NCI-H2029 treated with DMSO at 0.1 percent for 48 hours (cell line): Measurements from ENCODE around the gene WWP2.

Experiments
- DNase-seq: peaks from one replicate; lab custom pipeline; 2025; lab: John Stamatoyannopoulos, UW

WWP2 gene

GRCh38 chr16:69927056-69927757 lies 165.1 kb downstream of the WWP2 start:
- no peak for DNase-seq

GRCh38 chr16:69928856-69929400 lies 166.8 kb downstream of the WWP2 start:
- DNase-seq = no peak

- DNase-seq = no peak
Observed at GRCh38 chr16:69929480-69929879, 167.3 kb downstream of the WWP2 start.

GRCh38 chr16:69930117-69930776 lies 168.1 kb downstream of the WWP2 start:
- DNase-seq = no peak

- DNase-seq = no peak
Observed at GRCh38 chr16:69931631-69932030, 169.5 kb downstream of the WWP2 start.

- DNase-seq = no peak
Observed at GRCh38 chr16:69932228-69932627, 170.1 kb downstream of the WWP2 start.

- DNase-seq = no peak
Observed at GRCh38 chr16:69932691-69933392, 170.7 kb downstream of the WWP2 start.

GRCh38 chr16:69934044-69934443 lies 171.9 kb downstream of the WWP2 start:
- DNase-seq = no peak

- DNase-seq = no peak
Observed at GRCh38 chr16:69934751-69935150, 172.6 kb downstream of the WWP2 start.

- DNase-seq = no peak
Observed at GRCh38 chr16:69935278-69935711, 173.2 kb downstream of the WWP2 start.

- no peak for DNase-seq
Observed at GRCh38 chr16:69935740-69936139, 173.6 kb downstream of the WWP2 start.

- no peak for DNase-seq
Observed at GRCh38 chr16:69936252-69936651, 174.1 kb downstream of the WWP2 start.

- no peak for DNase-seq
Observed at GRCh38 chr16:69936751-69937211, 174.6 kb downstream of the WWP2 start.

- DNase-seq = no peak
Observed at GRCh38 chr16:69937465-69937951, 175.4 kb downstream of the WWP2 start.

- DNase-seq = no peak
Observed at GRCh38 chr16:69938981-69939820, 177.1 kb downstream of the WWP2 start.

GRCh38 chr16:69939821-69940585 lies 177.9 kb downstream of the WWP2 start:
- DNase-seq = no peak

- DNase-seq = no peak
Observed at GRCh38 chr16:69940676-69941075, 178.5 kb downstream of the WWP2 start.

GRCh38 chr16:69941251-69942098 lies 179.3 kb downstream of the WWP2 start:
- DNase-seq = no peak

- no peak for DNase-seq
Observed at GRCh38 chr16:69942099-69942491, 180.0 kb downstream of the WWP2 start.

- no peak for DNase-seq
Observed at GRCh38 chr16:69942627-69943170, 180.6 kb downstream of the WWP2 start.
